Heart left ventricle (tissue), 13 donors: ENCODE measurements around the gene NTM.

ENCODE experiments used
- POLR2A ChIP-seq, 2 donors: fragments of 450-650 bp; IDR thresholded peaks; one replicate each; pipeline ENCODE4 v1.6.1; 2017; ENCODE audit warnings: antibody characterized with exemption in 2 of 2, mild to moderate bottlenecking in 2 of 2, moderate library complexity in 2 of 2
- TF ChIP-seq, protein P1 (sequence below), 12 donors: fragments of 200-600 bp; sonication (generic) in 4 of 12; IDR thresholded peaks; one replicate each; pipeline versions ENCODE4 v1.5.0 to v1.8.0; 2018 to 2022; ENCODE audit warnings: antibody characterized with exemption in 12 of 12, mild to moderate bottlenecking in 5 of 12
- donor health status: ischemic (EF 13 %, LVEDD 7.1; RV severe dilation, severe dysfunction).
- donor health status: DM: no; HTN: yes; CAD: no.
- donor health status: DM: no; HTN: no; CAD: no.
- donor health status: ischemic (EF 25% LVEDD 6.9; RV normal size, moderate dysfunction).
- donor health status: ischemic (EF 25% LVEDD 5.7; RV mildly dilated, moderate dysfunction).
- donor health status: ischemic (EF 35%, LVEDD 5.7; RV mildly dilated, moderate dysfunction).
- donor health status: nonischemic (EF 11% LVEDD 7.7; RV severe dilation, severe dysfunction).
- donor health status: DM: yes; HTN: yes; CAD: no.
- donor health status: PGD.
- donor health status: ischemic (EF 29% LVEDD 5.4; RV normal size, mild dysfunction).
- donor health status: nonischemic (EF 23%, LVEDD 6.1; RV moderate dilation, normal function).

DNA sequence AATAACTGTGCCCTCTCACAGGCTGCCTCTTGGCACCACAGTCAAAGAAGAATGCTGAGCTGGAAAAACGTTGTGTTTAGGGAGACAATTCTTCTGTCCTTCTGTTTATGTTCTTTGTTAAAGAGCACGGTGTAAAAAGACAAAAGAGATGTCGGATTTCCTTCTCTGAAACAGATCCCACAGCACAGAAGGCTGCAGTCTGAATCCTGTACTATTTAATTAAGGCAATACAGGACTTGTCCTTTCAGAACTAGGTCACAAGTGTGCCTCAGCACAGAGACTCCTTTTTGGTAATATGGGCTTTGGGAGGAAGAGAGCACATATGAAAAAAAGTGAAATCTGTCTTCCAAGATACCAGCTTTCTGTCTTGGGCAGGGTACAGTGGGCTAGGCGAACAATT, 201.2 kb downstream of the NTM start:
- TF ChIP-seq, protein P1, sequence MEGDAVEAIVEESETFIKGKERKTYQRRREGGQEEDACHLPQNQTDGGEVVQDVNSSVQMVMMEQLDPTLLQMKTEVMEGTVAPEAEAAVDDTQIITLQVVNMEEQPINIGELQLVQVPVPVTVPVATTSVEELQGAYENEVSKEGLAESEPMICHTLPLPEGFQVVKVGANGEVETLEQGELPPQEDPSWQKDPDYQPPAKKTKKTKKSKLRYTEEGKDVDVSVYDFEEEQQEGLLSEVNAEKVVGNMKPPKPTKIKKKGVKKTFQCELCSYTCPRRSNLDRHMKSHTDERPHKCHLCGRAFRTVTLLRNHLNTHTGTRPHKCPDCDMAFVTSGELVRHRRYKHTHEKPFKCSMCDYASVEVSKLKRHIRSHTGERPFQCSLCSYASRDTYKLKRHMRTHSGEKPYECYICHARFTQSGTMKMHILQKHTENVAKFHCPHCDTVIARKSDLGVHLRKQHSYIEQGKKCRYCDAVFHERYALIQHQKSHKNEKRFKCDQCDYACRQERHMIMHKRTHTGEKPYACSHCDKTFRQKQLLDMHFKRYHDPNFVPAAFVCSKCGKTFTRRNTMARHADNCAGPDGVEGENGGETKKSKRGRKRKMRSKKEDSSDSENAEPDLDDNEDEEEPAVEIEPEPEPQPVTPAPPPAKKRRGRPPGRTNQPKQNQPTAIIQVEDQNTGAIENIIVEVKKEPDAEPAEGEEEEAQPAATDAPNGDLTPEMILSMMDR (IDR thresholded peaks at IDR 0.05) = no peak
- no peak for TF ChIP-seq POLR2A (IDR thresholded peaks at IDR 0.05)
